ENCODE data around the gene COX5B.

GRCh38 chr2:97697252-97698235, 51.7 kb downstream of the COX5B start:
- TF ChIP-seq CTCF (IDR thresholded peaks at IDR 0.05) (peak; percentile 93), REST (IDR thresholded peaks at IDR 0.05; ENCODE audit: insufficient read depth in 1 of 2, low read depth in 2 of 2, low read length in 1 of 2) (no peak)

Measured in Panc1 (cell line).